Measurements from ENCODE around the gene CORO2B.

- TF ChIP-seq CTCF (IDR thresholded peaks at IDR 0.05; ENCODE audit: insufficient read depth, low read length, poor library complexity, severe bottlenecking) (no peak), EZH2phosphoT487 (conservative IDR thresholded peaks at IDR 0.05; ENCODE audit: low read length) (no peak)
Measured at GRCh38 chr15:68699881-68700454, 121.2 kb downstream of the CORO2B start.
